ENCODE data around the gene IFNA21.
"Not testable (repeated sequence)": the region's sequence is repeated elsewhere in the genome, so short reads cannot be mapped to it uniquely, and the experiment has no call there.

IFNA21 gene

GRCh38 chr9:21144603-21145002, 21.9 kb downstream of the IFNA21 start:
- peak overlapping the region in 3 of 11 experiments; percentile 16 to 26 (median 17); a peak in 2 of 22 replicates for H3K27ac ChIP-seq
- H3K4me3 ChIP-seq, result peak overlapping the region in 1 of 10 experiments; percentile 2; a peak in 1 of 20 replicates
- H3K4me1 ChIP-seq, result peaks cover 5 to 23% (median 14%) of the 10 kb centered on the region in 10 experiments; a peak in 17 of 20 replicates
- no peaks in the 10 kb centered on the region for H3K27me3 ChIP-seq
- H3K9me3 ChIP-seq (replicated peaks in 1 of 11), result peaks cover 19 to 31% (median 25%) of the 10 kb centered on the region in 11 experiments
- no peak for TF ChIP-seq Cebpa-rat (IDR thresholded peaks at IDR 0.05)
- H3K36me3 ChIP-seq, result peaks cover 0 to 6% (median 0%) of the 10 kb centered on the region in 11 experiments; a peak in 2 of 22 replicates
- no peaks in the 10 kb centered on the region for H4K20me1 ChIP-seq
- no peak overlapping the region for H3K9ac ChIP-seq
- H3K4me2 ChIP-seq, result peak overlapping the region in 10 of 11 experiments; percentile 1 to 86 (median 36); a peak in 15 of 22 replicates

DNA sequence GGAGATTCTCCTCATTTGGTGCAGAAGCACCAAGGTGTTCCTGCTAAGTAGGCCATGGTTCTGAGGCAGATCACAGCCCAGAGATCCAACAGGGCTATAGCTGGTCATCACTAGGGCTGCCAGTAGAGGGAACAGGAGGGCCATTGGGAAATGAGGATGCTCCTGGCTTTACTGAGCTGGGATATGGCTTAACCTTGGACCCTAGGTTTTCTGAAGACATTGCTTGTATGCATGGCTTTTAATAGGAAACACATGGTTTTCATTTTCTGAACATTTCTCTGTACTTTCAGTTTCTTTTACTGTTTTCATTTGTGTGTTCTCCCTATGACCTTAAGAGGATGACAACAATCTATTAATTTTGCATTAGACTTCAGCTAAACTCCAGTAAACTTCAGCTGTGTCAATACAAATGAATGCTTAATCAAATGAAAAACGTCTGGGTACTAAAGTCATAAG, 25.0 kb downstream of the IFNA21 start, which contains the start of gene IFNW1:
Gene IFNW1 (minus strand): TSS at position 406 of the 456 bp plus-strand sequence. CDS start 262 bp downstream, at position 144.
- Histone ChIP-seq H3K9ac (no peak within 1 kb of the TSS), H3K4me2 (no peak within 1 kb of the TSS), H3K36me3 (no peaks in the 10 kb centered on the region), H3K4me3 (no peak within 1 kb of the TSS), H4K20me1 (no peaks in the 10 kb centered on the region), H3K4me1 (peaks cover 5 to 27% (median 14%) of the 10 kb centered on the region in 10 experiments; a peak in 17 of 20 replicates), H3K27me3 (no peaks in the 10 kb centered on the region), H3K27ac (no peak within 1 kb of the TSS), H3K9me3 (replicated peaks in 1 of 11) (peaks cover 0 to 6% (median 0%) of the 10 kb centered on the region in 11 experiments; a peak in 3 of 22 replicates)
- no peak for TF ChIP-seq Cebpa-rat (IDR thresholded peaks at IDR 0.05)

DNA sequence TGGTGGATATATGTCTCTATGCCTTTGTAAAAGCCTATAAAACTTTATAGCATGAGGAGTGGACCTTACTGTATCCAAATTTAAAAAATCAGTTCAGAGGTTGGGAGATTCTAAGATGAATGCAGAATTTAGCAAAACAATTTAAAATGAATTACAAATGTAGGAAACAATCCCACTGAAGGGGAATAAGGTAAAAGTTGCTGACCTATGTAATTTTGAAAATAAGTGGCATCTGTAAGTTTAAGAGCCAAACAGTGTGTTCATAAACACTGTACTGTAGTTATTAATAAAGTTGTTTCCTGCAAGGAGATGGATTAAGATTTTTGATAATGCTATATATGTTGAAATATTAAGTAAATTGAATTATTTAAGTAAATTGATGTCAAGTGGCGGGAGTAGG, 29.4 kb downstream of the IFNA21 start:
- Histone ChIP-seq H3K9ac (no peak overlapping the region), H3K4me2 (no peak overlapping the region), H3K9me3 (replicated peaks in 1 of 11) (no peaks in the 10 kb centered on the region), H3K36me3 (no peaks in the 10 kb centered on the region), H4K20me1 (no peaks in the 10 kb centered on the region), H3K4me3 (no peak overlapping the region), H3K27me3 (no peaks in the 10 kb centered on the region), H3K4me1 (peaks cover 0 to 7% (median 0%) of the 10 kb centered on the region in 10 experiments; a peak in 1 of 20 replicates), H3K27ac (no peak overlapping the region)
- TF ChIP-seq Cebpa-rat (IDR thresholded peaks at IDR 0.05), result no peak

GRCh38 chr9:21135736-21136135, 30.7 kb downstream of the IFNA21 start:
- Histone ChIP-seq H3K36me3 (no peaks in the 10 kb centered on the region), H3K4me3 (no peak overlapping the region), H3K4me1 (peaks cover 0 to 7% (median 0%) of the 10 kb centered on the region in 10 experiments; a peak in 1 of 20 replicates), H3K9ac (no peak overlapping the region), H3K27me3 (no peaks in the 10 kb centered on the region), H3K4me2 (no peak overlapping the region), H4K20me1 (no peaks in the 10 kb centered on the region), H3K9me3 (replicated peaks in 1 of 11) (no peaks in the 10 kb centered on the region), H3K27ac (no peak overlapping the region)
- TF ChIP-seq Cebpa-rat (IDR thresholded peaks at IDR 0.05), result no peak

DNA sequence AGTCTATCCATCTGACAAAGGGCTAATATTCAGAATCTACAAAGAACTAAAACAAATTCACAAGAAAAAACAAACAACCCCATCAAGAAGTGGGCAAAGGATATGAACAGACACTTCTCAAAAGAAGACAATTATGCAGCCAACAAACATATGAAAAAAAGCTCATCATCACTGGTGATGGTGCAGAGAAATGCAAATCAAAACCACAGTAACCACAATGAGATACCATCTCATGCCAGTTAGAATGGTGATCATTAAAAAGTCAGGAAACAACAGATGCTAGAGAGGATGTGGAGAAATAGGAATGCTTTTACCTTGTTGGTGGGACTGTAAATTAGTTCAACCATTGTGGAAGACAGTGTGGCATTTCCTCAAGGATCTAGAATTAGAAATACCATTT, 38.3 kb downstream of the IFNA21 start:
- H3K4me1 ChIP-seq, H3K36me3 ChIP-seq, H3K27me3 ChIP-seq, H3K4me2 ChIP-seq, H3K9ac ChIP-seq, H3K27ac ChIP-seq, H3K4me3 ChIP-seq, H4K20me1 ChIP-seq: not testable (repeated sequence)
- peaks cover 9 to 21% (median 16%) of the 10 kb centered on the region in 11 experiments; a peak in 21 of 22 replicates for H3K9me3 ChIP-seq (replicated peaks in 1 of 11)

DNA sequence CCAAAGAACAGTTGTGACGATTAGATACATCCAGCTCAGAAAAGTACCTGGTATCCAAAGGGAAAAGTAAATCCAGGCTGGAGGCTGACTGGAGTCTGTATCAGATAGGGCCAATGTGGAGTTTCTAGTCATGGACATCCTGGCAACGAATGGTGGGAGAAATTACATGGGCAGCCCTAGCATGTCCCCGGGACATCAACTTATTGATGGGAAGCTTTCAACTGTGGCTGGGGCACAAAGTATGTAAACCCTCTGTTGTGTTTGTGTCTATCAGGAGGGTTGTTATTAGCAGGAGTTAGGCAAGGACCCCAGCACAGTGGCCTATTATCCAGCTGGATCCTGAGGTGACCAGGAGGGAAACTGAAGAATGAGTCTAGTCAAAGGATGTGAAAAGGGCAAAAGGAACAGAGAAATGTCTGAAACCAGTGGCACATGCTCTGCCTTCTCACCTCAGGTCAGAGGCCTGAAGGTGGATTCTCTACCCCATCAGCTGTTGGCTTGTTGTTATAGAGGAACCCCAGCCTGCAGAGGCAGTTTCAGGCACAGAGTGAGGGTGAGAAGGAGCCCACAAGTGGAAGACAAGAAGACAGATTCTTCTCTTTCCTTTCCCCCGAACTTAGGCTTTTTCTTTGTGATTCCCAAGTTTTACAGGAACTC, 44.7 kb downstream of the IFNA21 start:
- no peaks in the 10 kb centered on the region for H3K27me3 ChIP-seq
- no peak for TF ChIP-seq Cebpa-rat (IDR thresholded peaks at IDR 0.05)

DNA sequence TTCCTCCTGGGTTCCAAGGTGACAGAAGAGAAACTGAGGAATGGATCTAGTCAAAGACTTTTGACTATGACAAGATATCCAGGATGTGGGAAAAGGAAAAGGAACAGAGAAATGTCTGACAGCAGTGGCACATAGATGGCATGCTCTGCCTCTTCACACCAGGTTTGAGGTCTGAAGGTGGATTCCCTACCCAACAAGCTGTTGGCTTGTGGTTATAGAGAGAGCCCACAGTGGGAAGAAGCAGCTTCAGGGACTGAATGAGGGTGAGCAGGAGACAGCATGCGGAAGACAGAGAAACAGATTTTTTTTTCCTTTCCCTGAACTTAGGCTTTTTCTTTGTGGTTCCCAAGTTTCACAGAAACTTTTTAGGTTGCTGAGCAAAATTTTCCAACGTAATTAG, 45.4 kb downstream of the IFNA21 start:
- H3K4me2 ChIP-seq, result peak overlapping the region in 3 of 11 experiments; percentile 3 to 38 (median 11); a peak in 1 of 22 replicates
- H3K9ac ChIP-seq, result no peak overlapping the region
- H3K36me3 ChIP-seq, result no peaks in the 10 kb centered on the region
- TF ChIP-seq Cebpa-rat (IDR thresholded peaks at IDR 0.05), result no peak
- peaks cover 8 to 31% (median 16%) of the 10 kb centered on the region in 10 experiments; a peak in 18 of 20 replicates for H3K4me1 ChIP-seq
- H3K9me3 ChIP-seq (replicated peaks in 1 of 11), result no peaks in the 10 kb centered on the region
- no peaks in the 10 kb centered on the region for H3K27me3 ChIP-seq
- no peak overlapping the region for H3K27ac ChIP-seq
- no peak overlapping the region for H3K4me3 ChIP-seq
- H4K20me1 ChIP-seq, result no peaks in the 10 kb centered on the region

More for the DNA sequence above, 44.7 kb downstream of the IFNA21 start:
- H3K4me2 ChIP-seq, result peak overlapping the region in 2 of 11 experiments; percentile 11 to 38; a peak in 1 of 22 replicates
- H3K9ac ChIP-seq, result no peak overlapping the region
- H3K9me3 ChIP-seq (replicated peaks in 1 of 11), result peaks cover 0 to 2% (median 0%) of the 10 kb centered on the region in 11 experiments; a peak in 3 of 22 replicates
- H3K4me3 ChIP-seq, result no peak overlapping the region
- no peaks in the 10 kb centered on the region for H4K20me1 ChIP-seq
- no peak overlapping the region for H3K27ac ChIP-seq
- peaks cover 8 to 31% (median 16%) of the 10 kb centered on the region in 10 experiments; a peak in 18 of 20 replicates for H3K4me1 ChIP-seq
- no peaks in the 10 kb centered on the region for H3K36me3 ChIP-seq

GRCh38 chr9:21119093-21119770, 47.2 kb downstream of the IFNA21 start:
- Histone ChIP-seq H4K20me1 (no peaks in the 10 kb centered on the region), H3K4me1 (peaks cover 8 to 31% (median 16%) of the 10 kb centered on the region in 10 experiments; a peak in 18 of 20 replicates), H3K4me3 (no peak overlapping the region), H3K27ac (peak overlapping the region in 7 of 11 experiments; percentile 4 to 67 (median 46); a peak in 11 of 22 replicates), H3K9me3 (replicated peaks in 1 of 11) (no peaks in the 10 kb centered on the region), H3K36me3 (no peaks in the 10 kb centered on the region), H3K4me2 (peak overlapping the region; percentile 5 to 85 (median 60); a peak in 19 of 22 replicates), H3K9ac (peak overlapping the region in 2 of 11 experiments; percentile 5 to 12; a peak in 1 of 22 replicates), H3K27me3 (no peaks in the 10 kb centered on the region)
- peak in 5 of 11 experiments; percentile 40 to 71 (median 66); a peak in 8 of 22 replicates for TF ChIP-seq Cebpa-rat (IDR thresholded peaks at IDR 0.05)

Measured in BLaER1 treated with 17β-estradiol and CSF1 and Interleukin-3, amounts not matched to agents 10 nM and 100 nM (cell line).